Body of pancreas (tissue), 4 donors: ENCODE measurements around the gene CADM4.

ENCODE experiments used
- POLR2A ChIP-seq, 3 donors: fragments of 450-650 bp; IDR thresholded peaks; one replicate each; pipeline ENCODE4 v1.6.1; 2016; ENCODE audit warnings: antibody characterized with exemption in 3 of 3, mild to moderate bottlenecking in 2 of 3
- TF ChIP-seq, protein P1 (sequence below), 7 experiments: fragments of 450-650 bp in 4 of 7; fragments of 200-600 bp in 3 of 7; sonication (generic) in 3 of 7; IDR thresholded peaks; one replicate each; pipeline ENCODE4 v1.5.1; 2016 to 2019; ENCODE audit warnings: antibody characterized with exemption in 7 of 7

DNA sequence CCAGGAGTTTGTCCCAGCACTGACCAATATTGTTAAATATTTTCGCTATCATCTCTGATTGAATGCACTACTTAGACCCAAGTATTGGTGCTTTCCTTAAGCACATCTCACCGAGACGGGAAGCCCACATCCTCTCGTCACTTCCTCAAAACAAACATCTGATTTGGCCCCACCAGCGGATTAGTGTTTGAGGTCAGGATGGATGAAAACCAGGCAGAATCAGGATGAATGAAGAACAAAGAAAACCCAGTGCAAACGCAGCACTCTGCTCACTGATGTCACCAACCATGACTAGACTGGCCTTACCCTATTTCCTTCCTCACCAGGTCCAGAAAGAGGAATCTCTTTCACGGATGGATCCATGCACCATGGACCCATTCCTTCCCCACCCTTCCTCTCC lies 24.4 kb upstream of the CADM4 start:
- TF ChIP-seq POLR2A (IDR thresholded peaks at IDR 0.05): no peak
- TF ChIP-seq, protein P1, sequence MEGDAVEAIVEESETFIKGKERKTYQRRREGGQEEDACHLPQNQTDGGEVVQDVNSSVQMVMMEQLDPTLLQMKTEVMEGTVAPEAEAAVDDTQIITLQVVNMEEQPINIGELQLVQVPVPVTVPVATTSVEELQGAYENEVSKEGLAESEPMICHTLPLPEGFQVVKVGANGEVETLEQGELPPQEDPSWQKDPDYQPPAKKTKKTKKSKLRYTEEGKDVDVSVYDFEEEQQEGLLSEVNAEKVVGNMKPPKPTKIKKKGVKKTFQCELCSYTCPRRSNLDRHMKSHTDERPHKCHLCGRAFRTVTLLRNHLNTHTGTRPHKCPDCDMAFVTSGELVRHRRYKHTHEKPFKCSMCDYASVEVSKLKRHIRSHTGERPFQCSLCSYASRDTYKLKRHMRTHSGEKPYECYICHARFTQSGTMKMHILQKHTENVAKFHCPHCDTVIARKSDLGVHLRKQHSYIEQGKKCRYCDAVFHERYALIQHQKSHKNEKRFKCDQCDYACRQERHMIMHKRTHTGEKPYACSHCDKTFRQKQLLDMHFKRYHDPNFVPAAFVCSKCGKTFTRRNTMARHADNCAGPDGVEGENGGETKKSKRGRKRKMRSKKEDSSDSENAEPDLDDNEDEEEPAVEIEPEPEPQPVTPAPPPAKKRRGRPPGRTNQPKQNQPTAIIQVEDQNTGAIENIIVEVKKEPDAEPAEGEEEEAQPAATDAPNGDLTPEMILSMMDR (IDR thresholded peaks at IDR 0.05): no peak
